ENCODE results near the gene IRF2BP2. TPM values are rescaled to one million over a fixed set of nuclear protein-coding genes. Genes with fewer than 3 reads are reported as not detected.

Gene IRF2BP2
- total RNA-seq, 6 donors from 2014 or later = 83.8 to 157 (median 116) TPM

DNA sequence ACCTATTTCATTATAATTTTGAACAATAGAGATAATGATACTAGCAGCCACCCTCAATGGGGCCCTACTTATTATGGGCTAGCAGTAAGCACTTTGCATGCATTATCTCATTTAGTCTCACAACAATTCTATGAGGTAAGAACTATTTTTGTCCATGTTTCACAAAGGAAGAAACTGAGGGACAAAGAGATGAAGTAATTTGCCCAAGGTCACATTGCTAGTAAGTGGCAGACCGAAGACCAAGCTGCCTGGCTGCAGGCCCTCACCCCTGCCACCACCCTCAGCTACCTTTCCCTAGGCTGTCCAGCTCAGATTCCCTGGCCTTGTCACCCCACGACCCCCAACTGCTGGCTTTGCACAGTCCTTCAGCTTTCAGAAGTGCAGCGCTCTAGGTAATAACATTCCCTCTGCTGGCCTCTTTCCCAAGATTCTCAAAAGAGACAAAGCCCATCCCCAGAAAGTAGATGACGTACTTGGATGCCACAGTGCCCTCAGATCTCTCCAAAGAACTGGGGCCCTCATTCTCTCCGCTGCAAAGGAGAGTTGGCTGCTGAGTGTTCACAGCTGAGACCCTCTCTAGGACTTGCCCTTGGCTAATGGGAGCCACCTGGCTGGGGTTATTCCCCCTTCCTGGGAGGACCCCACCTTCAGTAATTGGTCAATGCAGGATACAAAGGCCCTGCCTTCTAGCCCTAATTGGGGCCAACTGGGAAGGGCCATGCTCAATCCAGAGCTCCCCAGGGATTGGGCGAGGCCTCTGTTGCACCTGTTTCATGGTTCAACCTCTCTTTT, 39.5 kb downstream of the IRF2BP2 start:
- no peak overlapping the region for H3K4me3 ChIP-seq
- H3K27me3 ChIP-seq = no peaks in the 10 kb centered on the region
- 91 to 93% methylated on average over 3 to 6 of the region's 6 CpGs for WGBS, 2 donors
- no peak overlapping the region for H3K27ac ChIP-seq
- DNase-seq = no peak
- TF ChIP-seq POLR2AphosphoS5 (IDR thresholded peaks at IDR 0.05) = no peak
- no peak for TF ChIP-seq POLR2A (IDR thresholded peaks at IDR 0.05)
- TF ChIP-seq, protein P1, sequence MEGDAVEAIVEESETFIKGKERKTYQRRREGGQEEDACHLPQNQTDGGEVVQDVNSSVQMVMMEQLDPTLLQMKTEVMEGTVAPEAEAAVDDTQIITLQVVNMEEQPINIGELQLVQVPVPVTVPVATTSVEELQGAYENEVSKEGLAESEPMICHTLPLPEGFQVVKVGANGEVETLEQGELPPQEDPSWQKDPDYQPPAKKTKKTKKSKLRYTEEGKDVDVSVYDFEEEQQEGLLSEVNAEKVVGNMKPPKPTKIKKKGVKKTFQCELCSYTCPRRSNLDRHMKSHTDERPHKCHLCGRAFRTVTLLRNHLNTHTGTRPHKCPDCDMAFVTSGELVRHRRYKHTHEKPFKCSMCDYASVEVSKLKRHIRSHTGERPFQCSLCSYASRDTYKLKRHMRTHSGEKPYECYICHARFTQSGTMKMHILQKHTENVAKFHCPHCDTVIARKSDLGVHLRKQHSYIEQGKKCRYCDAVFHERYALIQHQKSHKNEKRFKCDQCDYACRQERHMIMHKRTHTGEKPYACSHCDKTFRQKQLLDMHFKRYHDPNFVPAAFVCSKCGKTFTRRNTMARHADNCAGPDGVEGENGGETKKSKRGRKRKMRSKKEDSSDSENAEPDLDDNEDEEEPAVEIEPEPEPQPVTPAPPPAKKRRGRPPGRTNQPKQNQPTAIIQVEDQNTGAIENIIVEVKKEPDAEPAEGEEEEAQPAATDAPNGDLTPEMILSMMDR (IDR thresholded peaks at IDR 0.05) = no peak
- no peak for TF ChIP-seq EP300 (IDR thresholded peaks at IDR 0.05)
- H3K9me3 ChIP-seq = no peaks in the 10 kb centered on the region
- no peaks in the 10 kb centered on the region for H3K36me3 ChIP-seq
- no peak for ATAC-seq (ENCODE audit: low FRiP score in 2 of 2)
- H3K4me1 ChIP-seq = peaks cover 0 to 5% (median 2%) of the 10 kb centered on the region in 4 donors

DNA sequence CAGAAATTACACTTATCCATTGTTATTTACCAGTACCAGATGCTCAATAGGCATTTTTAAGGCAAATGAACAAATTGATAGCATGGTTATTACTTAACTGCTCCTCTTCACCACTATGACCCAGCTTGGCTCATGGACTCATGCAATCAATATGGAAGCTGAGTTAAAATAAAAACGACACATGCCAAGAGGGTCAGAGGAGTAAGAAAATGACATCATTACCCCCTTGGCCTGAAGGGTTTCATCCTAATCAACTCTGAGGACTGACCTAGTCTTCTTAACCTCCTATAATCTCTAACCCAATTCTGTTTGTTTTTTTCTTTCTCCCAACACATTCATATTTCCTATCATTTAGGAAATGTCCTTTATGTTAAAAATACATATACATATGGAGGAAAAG, 41.6 kb downstream of the IRF2BP2 start:
- TF ChIP-seq POLR2A (IDR thresholded peaks at IDR 0.05) (no peak), POLR2AphosphoS5 (IDR thresholded peaks at IDR 0.05) (no peak), EP300 (IDR thresholded peaks at IDR 0.05) (no peak)
- TF ChIP-seq, protein P1 (IDR thresholded peaks at IDR 0.05) = no peak
- Histone ChIP-seq H3K27ac (no peak overlapping the region), H3K4me1 (peaks cover 0 to under 1% (median 0%) of the 10 kb centered on the region in 4 donors), H3K36me3 (no peaks in the 10 kb centered on the region), H3K9me3 (no peaks in the 10 kb centered on the region), H3K27me3 (no peaks in the 10 kb centered on the region), H3K4me3 (no peak overlapping the region)
- ATAC-seq (ENCODE audit: low FRiP score in 2 of 2) (no peak), DNase-seq (no peak)
- WGBS, 2 donors = 89 to 90% methylated on average over 1 of the region's 1 CpG

DNA sequence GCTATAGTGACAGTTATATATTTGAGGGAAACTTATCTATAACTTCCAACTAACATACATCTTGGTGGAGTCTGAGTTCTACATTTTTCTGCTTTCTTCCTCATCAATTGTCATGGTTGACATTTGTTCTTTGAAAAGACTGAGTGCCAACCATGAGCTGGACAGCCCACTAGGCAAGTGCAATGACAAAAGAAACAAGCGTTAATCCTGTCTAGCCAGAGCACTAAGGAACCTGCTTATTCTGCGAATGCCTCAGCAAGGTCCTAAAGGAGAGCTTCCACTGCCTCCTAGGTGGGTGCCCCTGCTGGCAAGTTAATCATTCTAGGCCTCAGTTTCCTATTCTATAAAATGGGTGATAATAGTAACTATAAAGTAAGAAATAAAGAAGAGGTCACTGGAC, 44.8 kb downstream of the IRF2BP2 start:
- 93 to 95% methylated on average over 2 of the region's 2 CpGs for WGBS, 2 donors
- H3K36me3 ChIP-seq = no peaks in the 10 kb centered on the region
- ATAC-seq (ENCODE audit: low FRiP score in 2 of 2) = no peak
- TF ChIP-seq POLR2AphosphoS5 (IDR thresholded peaks at IDR 0.05) = no peak
- TF ChIP-seq EP300 (IDR thresholded peaks at IDR 0.05) = no peak
- no peak for TF ChIP-seq POLR2A (IDR thresholded peaks at IDR 0.05)
- TF ChIP-seq, protein P1 (IDR thresholded peaks at IDR 0.05) = no peak
- DNase-seq = no peak
- no peaks in the 10 kb centered on the region for H3K9me3 ChIP-seq
- H3K27ac ChIP-seq = no peak overlapping the region
- no peaks in the 10 kb centered on the region for H3K27me3 ChIP-seq
- H3K4me3 ChIP-seq = no peak overlapping the region
- H3K4me1 ChIP-seq = no peaks in the 10 kb centered on the region

DNA sequence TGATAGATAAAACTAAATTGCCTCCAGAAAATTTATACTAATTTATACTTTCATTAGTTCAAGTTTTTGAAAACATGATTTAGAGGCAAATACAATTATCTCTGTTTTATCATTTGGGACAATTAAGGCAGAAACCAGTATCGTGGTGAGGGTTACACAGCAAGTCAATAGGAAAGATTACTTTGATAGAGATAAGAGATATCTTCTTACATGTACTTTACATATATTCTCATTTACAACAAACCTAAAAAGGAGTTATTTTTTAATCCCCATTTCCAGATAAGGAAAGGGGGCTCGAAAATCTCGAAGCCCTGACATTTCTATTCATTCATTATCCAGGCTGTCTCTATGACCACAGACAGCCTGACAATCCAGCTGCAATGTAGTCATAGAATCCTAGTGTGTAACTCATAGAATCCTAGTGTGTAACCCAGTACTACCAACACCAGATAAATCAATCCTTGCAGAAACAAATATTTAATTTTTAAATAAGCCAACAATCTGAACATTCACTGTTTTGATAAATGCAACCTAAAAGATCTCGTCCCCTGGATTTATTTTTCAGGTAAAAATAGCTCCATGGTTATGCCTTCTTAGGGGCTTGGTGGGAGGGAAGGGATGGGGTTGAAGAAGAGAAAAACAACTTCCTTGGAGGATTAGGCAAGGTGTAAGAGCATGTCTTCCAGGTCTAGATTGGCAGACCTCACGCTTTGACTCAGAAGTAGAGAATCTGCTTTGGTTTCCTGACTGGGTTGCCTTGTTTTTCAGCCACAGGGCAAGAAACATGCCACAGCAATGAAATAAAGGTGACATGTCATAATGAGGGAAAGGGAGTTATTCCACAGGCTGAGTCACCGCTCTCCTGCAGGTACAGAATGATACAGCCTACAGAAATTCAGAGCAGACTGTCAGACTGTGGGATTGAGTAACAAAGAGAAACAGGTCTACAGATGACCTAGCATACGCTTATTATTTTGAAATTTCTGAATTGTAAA, 45.6 kb downstream of the IRF2BP2 start:
- TF ChIP-seq, protein P1 (IDR thresholded peaks at IDR 0.05) = no peak
- no peak for TF ChIP-seq POLR2A (IDR thresholded peaks at IDR 0.05)
- TF ChIP-seq EP300 (IDR thresholded peaks at IDR 0.05) = no peak
- TF ChIP-seq POLR2AphosphoS5 (IDR thresholded peaks at IDR 0.05) = no peak
- ATAC-seq (ENCODE audit: low FRiP score in 2 of 2) (no peak), DNase-seq (no peak)
- 84 to 86% methylated on average over 7 of the region's 7 CpGs for WGBS, 2 donors
- no peaks in the 10 kb centered on the region for H3K36me3 ChIP-seq
- no peaks in the 10 kb centered on the region for H3K4me1 ChIP-seq
- H3K9me3 ChIP-seq = no peaks in the 10 kb centered on the region
- H3K4me3 ChIP-seq = no peak overlapping the region
- H3K27ac ChIP-seq = no peak overlapping the region
- H3K27me3 ChIP-seq = no peaks in the 10 kb centered on the region
